HG02798 (cell line): ENCODE results near the gene RNF151.
A peak's percentile ranks its signal among the peaks of the same experiment; 100 is the strongest.

ENCODE experiments used
- ATAC-seq: cut with Tn5 transposase; IDR thresholded peaks from one replicate; pipeline ENCODE4 v1.9.1; 2021; ENCODE audit warnings: mild to moderate bottlenecking; ENCODE audit not compliant: unreplicated experiment, poor library complexity

Gene RNF151

GRCh38 chr16:1976216-1976520 is 9.5 kb downstream of the RNF151 start:
- no peak for ATAC-seq

GRCh38 chr16:1976951-1977874 is 10.6 kb downstream of the RNF151 start:
- no peak for ATAC-seq

GRCh38 chr16:1977875-1978268 is 11.2 kb downstream of the RNF151 start:
- ATAC-seq = no peak

- ATAC-seq = no peak
Observed at GRCh38 chr16:1978476-1979120, 11.9 kb downstream of the RNF151 start.

- no peak for ATAC-seq
Observed at GRCh38 chr16:1979271-1980029, 12.8 kb downstream of the RNF151 start.

- no peak for ATAC-seq
Observed at GRCh38 chr16:1980030-1980769, 13.5 kb downstream of the RNF151 start.

- ATAC-seq = no peak
Observed at GRCh38 chr16:1980770-1981087, 14.1 kb downstream of the RNF151 start.

- no peak for ATAC-seq
Observed at GRCh38 chr16:1981398-1981836, 14.8 kb downstream of the RNF151 start, which contains the start of gene NOXO1. NOXO1 (minus strand) TSS chr16:1981469; CDS start chr16:1981179, 290 bp downstream.

- ATAC-seq = no peak
Observed at GRCh38 chr16:1982013-1982433, 15.4 kb downstream of the RNF151 start.

- ATAC-seq = no peak
Observed at GRCh38 chr16:1982991-1983543, 16.4 kb downstream of the RNF151 start.

GRCh38 chr16:1983544-1984346 is 17.1 kb downstream of the RNF151 start, which contains the start of gene GFER:
GFER (plus strand) TSS chr16:1984193; CDS start chr16:1984219, 26 bp downstream.
- peak; percentile 91 for ATAC-seq

- peak; percentile 5 for ATAC-seq
Observed at GRCh38 chr16:1984347-1985225, 17.9 kb downstream of the RNF151 start.

- ATAC-seq = no peak
Observed at GRCh38 chr16:1985466-1986150, 19.0 kb downstream of the RNF151 start.

GRCh38 chr16:1987198-1987597 is 20.5 kb downstream of the RNF151 start:
- ATAC-seq = no peak

GRCh38 chr16:1989209-1990100 is 22.8 kb downstream of the RNF151 start, which contains the start of gene SYNGR3:
SYNGR3 (plus strand) TSS chr16:1989970; CDS start chr16:1990103, 133 bp downstream.
- ATAC-seq = no peak

- ATAC-seq = no peak
Observed at GRCh38 chr16:1990101-1990350, 23.4 kb downstream of the RNF151 start.
